Upper lobe of left lung (tissue), 4 donors: Measurements from ENCODE around the gene RPL37.

Experiments used
- POLR2A ChIP-seq, 4 donors: fragments of 450-650 bp; IDR thresholded peaks; one replicate each; pipeline ENCODE4 v1.5.1; 2016 to 2017; ENCODE audit warnings: antibody characterized with exemption in 4 of 4, mild to moderate bottlenecking in 2 of 4
- POLR2AphosphoS5 ChIP-seq, 2 donors: sonication (generic); formaldehyde crosslinking; IDR thresholded peaks; one replicate each; pipeline ENCODE4 v1.5.1; 2017; ENCODE audit warnings: antibody characterized with exemption in 2 of 2
- TF ChIP-seq, protein P1 (sequence below), 6 experiments: fragments of 450-650 bp in 4 of 6; fragments of 200-600 bp in 2 of 6; sonication (generic) in 2 of 6; IDR thresholded peaks; one replicate each; pipeline ENCODE4 v1.5.1; 2016 to 2019; ENCODE audit warnings: antibody characterized with exemption in 6 of 6

DNA sequence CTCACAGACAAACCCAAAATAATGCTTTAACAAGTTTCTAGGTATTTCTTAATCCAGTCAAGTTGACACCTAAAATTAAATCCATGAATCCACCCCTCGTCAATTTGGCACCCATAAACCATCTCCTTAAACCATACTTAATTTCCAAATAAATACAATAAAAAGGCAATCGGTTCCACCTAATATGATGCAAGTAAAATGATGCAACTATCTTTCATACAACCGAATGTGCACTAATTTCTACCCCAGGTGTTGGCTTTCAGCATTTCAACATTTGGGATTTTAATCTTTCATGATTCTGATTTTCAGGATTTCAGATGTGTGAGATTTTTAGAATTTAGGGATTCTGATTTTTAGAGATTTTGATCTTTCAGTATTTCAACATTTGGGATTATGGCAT is 54.2 kb downstream of the RPL37 start:
- TF ChIP-seq POLR2AphosphoS5 (IDR thresholded peaks at IDR 0.05) (no peak), POLR2A (IDR thresholded peaks at IDR 0.05) (no peak)
- TF ChIP-seq, protein P1, sequence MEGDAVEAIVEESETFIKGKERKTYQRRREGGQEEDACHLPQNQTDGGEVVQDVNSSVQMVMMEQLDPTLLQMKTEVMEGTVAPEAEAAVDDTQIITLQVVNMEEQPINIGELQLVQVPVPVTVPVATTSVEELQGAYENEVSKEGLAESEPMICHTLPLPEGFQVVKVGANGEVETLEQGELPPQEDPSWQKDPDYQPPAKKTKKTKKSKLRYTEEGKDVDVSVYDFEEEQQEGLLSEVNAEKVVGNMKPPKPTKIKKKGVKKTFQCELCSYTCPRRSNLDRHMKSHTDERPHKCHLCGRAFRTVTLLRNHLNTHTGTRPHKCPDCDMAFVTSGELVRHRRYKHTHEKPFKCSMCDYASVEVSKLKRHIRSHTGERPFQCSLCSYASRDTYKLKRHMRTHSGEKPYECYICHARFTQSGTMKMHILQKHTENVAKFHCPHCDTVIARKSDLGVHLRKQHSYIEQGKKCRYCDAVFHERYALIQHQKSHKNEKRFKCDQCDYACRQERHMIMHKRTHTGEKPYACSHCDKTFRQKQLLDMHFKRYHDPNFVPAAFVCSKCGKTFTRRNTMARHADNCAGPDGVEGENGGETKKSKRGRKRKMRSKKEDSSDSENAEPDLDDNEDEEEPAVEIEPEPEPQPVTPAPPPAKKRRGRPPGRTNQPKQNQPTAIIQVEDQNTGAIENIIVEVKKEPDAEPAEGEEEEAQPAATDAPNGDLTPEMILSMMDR (IDR thresholded peaks at IDR 0.05), result no peak
